ENCODE results near the gene PBLD. TPM values are rescaled to one million over a fixed set of nuclear protein-coding genes. Genes with fewer than 3 reads are reported as not detected.
A peak's percentile ranks its signal among the peaks of the same experiment; 100 is the strongest.
"Not testable (repeated sequence)": the region's sequence is repeated elsewhere in the genome, so short reads cannot be mapped to it uniquely, and the experiment has no call there.

Gene PBLD
- total and polyA plus RNA-seq, 8 donors = 11.9 to 47.5 (median 26.5) TPM

DNA sequence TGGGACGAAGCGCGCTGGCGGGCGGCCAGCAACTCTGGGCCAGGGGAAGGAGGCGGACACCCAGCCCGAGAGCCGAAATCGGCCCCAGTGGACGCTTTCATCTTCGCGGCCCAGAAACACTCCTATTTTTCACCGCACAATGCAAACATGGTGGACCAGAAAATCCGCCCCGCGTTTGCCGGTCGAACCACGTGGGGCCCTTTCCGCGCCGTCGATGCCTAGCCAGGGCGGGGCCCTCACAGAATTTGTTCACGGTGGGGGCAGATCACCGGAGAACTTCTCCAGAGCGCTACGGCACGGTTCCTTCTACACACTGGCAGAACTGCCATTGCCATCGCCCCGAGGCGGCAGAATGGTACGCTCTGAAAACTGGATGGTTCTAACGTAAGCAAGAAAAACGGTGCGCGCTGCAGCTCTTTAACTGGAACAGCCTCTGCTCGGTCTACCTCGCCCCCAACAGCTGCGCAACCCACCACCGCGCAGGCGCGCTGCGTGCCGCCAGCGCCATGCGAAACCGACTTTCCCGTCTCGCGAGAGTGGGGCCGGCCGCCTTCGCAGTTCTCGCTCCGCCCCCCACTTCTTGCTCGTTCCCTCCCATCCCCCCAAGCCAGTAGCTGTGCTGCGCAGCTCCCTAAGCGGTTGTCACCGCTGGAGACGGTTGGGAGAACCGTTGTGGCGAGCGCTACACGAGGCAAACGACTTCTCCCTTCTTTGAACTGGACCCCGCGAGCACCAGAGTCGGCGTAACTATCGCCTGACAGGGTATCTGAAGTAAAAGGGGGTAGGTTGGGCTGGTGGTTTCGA is 1.1 kb downstream of the PBLD start, which contains the start of gene HNRNPH3:
Gene HNRNPH3, plus strand, starts transcription at position 610 of the 804 bp plus-strand sequence. CDS start 5,158 bp downstream, outside the sequence.
- TF ChIP-seq, protein P1, sequence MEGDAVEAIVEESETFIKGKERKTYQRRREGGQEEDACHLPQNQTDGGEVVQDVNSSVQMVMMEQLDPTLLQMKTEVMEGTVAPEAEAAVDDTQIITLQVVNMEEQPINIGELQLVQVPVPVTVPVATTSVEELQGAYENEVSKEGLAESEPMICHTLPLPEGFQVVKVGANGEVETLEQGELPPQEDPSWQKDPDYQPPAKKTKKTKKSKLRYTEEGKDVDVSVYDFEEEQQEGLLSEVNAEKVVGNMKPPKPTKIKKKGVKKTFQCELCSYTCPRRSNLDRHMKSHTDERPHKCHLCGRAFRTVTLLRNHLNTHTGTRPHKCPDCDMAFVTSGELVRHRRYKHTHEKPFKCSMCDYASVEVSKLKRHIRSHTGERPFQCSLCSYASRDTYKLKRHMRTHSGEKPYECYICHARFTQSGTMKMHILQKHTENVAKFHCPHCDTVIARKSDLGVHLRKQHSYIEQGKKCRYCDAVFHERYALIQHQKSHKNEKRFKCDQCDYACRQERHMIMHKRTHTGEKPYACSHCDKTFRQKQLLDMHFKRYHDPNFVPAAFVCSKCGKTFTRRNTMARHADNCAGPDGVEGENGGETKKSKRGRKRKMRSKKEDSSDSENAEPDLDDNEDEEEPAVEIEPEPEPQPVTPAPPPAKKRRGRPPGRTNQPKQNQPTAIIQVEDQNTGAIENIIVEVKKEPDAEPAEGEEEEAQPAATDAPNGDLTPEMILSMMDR (IDR thresholded peaks at IDR 0.05) = no peak
- FAIRE-seq = no peak
- H3K27me3 ChIP-seq = no peaks in the 10 kb centered on the region
- intact Hi-C loops (cut with DNase I) = no loop called here
- H3K4me3 ChIP-seq = peak within 1 kb of the TSS; percentile 56 to 98 (median 75)
- no peaks in the 10 kb centered on the region for H3K9me3 ChIP-seq
- H3K36me3 ChIP-seq = no peaks in the 10 kb centered on the region
- peak; percentile 86 to 92 (median 88) for ATAC-seq
- peak within 1 kb of the TSS; percentile 90 to 99 (median 97) for H3K27ac ChIP-seq
- 1% methylated on average over 71 to 73 of the region's 73 CpGs for WGBS, 2 donors
- peaks cover 10 to 37% (median 30%) of the 10 kb centered on the region in 3 donors for H3K4me1 ChIP-seq
- peak; percentile 98 to 99 (median 99) for DNase-seq

DNA sequence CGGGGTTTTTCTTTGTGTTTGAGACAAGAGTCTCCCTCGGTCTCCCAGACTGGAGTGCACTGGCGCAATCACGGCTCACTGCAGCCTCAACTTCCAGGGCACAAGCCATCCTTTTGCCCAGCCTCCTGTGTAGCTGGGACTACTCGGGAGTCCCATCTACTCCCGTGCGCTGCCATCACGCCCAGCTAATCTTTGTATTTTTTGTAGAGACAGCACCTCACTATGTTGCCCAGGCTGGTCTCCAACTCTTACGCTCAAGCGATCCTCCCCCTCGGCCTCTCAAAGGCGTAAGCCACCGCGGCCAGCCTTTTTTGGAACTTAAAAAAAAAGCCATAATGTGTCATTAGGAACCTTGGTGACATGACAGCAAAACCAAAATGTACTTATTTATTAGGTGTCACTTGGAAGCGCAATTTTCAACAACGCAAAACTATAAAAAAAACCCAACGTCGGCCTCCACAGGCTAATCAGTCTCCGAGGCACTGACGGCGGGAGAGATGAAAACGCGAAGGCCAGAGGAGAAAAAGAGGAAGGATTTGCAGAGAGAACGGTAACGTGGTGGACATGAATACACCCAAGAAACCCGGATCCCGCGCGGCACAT is 1.8 kb downstream of the PBLD start:
- no peaks in the 10 kb centered on the region for H3K27me3 ChIP-seq
- H3K4me3 ChIP-seq = peak overlapping the region; percentile 56 to 98 (median 75)
- peaks cover 3 to 30% (median 22%) of the 10 kb centered on the region in 3 donors for H3K4me1 ChIP-seq
- WGBS, 2 donors = 9 to 11% methylated on average over 29 of the region's 29 CpGs
- TF ChIP-seq, protein P1 (IDR thresholded peaks at IDR 0.05) = no peak
- no peak for FAIRE-seq
- H3K9me3 ChIP-seq = no peaks in the 10 kb centered on the region
- DNase-seq = peak in 5 of 6 donors; percentile 23 to 67 (median 35)
- no peaks in the 10 kb centered on the region for H3K36me3 ChIP-seq
- intact Hi-C loops (cut with DNase I) = no loop called here
- H3K27ac ChIP-seq = peak overlapping the region; percentile 90 to 99 (median 97)
- peak in 2 of 4 donors; percentile 2 to 4 for ATAC-seq

DNA sequence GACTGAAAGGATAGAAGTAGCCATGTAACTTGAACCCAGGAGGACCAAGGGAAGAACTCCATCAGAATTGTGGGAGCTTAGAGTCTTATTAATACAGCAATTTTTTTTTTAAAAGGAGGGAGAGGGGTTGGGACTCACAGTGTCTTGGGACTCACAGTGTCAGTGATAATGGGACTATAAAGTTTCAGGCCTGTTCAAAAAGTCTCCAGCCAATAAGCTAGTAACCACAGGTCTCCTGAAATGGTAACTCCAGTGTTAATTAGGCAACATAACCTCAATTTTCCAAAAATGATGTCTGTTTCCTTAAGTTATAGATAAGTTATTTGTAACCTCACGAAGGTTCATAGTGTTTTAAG is 3.2 kb downstream of the PBLD start:
- DNase-seq = no peak
- no peak for ATAC-seq
- H3K4me3 ChIP-seq = no peak overlapping the region
- H3K27me3 ChIP-seq = no peaks in the 10 kb centered on the region
- intact Hi-C loops (cut with DNase I) = no loop called here
- H3K9me3 ChIP-seq = no peaks in the 10 kb centered on the region
- WGBS, 2 donors = 91 to 94% methylated on average over 1 of the region's 1 CpG
- H3K36me3 ChIP-seq = no peaks in the 10 kb centered on the region
- no peak for FAIRE-seq
- peak overlapping the region in 2 of 4 donors; percentile 51 to 53 for H3K27ac ChIP-seq
- H3K4me1 ChIP-seq = peaks cover 0 to 16% (median 9%) of the 10 kb centered on the region in 3 donors
- TF ChIP-seq, protein P1 (IDR thresholded peaks at IDR 0.05) = no peak

DNA sequence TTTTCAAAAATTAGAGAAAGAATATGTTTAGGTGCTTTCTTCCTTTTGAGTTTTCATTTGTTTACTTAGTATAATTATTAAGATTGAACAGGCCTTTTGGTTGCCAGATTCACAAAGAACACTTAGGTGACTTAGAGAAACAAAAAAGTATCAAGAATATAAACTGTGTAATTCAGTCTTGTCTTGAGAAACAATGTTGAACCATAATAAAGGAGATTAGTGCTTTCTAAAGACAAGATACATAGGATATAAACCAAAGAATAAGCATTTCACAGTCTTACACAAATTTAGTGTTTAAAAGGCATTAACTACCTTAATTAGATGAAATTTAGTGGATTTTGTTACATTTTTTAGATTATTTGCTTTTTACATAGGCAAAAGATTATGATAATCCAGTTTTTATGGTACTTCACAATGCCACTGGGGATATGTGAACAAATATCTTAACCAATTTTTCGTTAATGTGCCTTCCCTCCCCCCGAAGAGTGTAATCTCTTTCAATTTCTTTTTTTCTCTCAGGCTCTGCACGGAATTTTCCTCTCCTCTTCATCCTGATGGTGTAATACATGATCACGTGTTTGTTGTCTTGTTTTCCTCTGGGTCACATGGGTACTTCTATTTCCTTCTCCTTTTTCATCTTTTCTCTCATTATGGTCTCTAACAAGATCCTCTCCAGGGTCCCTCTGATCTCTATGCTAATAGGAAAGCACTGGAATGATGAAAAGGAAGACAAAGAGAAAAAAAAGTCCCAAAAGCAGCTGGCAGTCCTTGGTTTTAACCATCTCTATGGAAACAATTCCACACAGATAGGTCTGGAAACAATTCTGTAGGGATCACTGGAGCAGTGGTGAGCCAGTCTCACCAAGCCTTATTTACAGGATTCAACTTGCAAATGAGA is 4.6 kb downstream of the PBLD start:
- no peaks in the 10 kb centered on the region for H3K27me3 ChIP-seq
- DNase-seq = no peak
- TF ChIP-seq, protein P1 (IDR thresholded peaks at IDR 0.05) = no peak
- FAIRE-seq = no peak
- WGBS, 2 donors = 42 to 44% methylated on average over 4 of the region's 4 CpGs
- H3K4me1 ChIP-seq = peaks cover 0 to 15% (median 7%) of the 10 kb centered on the region in 3 donors
- peak overlapping the region in 3 of 4 donors; percentile 35 to 53 (median 51) for H3K27ac ChIP-seq
- intact Hi-C loops (cut with DNase I) = no loop called here
- no peaks in the 10 kb centered on the region for H3K9me3 ChIP-seq
- H3K36me3 ChIP-seq = no peaks in the 10 kb centered on the region
- no peak overlapping the region for H3K4me3 ChIP-seq
- ATAC-seq = no peak

DNA sequence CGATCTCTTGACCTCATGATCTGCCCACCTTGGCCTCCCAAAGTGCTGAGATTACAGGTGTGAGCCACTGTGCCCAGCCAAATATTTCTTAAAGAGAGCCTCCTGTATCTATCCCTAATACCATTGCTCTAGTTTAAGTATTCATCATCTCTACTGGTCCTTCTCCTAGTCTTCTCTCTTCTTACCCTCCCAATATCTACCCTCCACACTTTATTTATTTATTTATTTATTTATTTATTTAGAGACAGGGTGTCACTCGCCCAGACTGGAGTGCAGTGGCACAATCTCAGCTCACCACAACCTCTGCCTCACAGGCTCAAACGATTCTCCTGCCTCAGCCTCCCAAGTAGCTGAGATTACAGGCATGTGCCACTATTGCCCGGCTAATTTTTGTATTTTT is 8.3 kb downstream of the PBLD start:
- DNase-seq; H3K36me3 ChIP-seq; H3K27me3 ChIP-seq; H3K27ac ChIP-seq; intact Hi-C loops (cut with DNase I); FAIRE-seq; ATAC-seq; H3K4me3 ChIP-seq; H3K9me3 ChIP-seq: not testable (repeated sequence)
- H3K4me1 ChIP-seq = peaks cover 0 to 12% (median 7%) of the 10 kb centered on the region in 3 donors
- WGBS, 2 donors = 88 to 92% methylated on average over 4 of the region's 4 CpGs
